Aorta (tissue), 5 donors: ENCODE measurements around the gene NKPD1. TPM values are rescaled to one million over a fixed set of nuclear protein-coding genes. Genes with fewer than 3 reads are reported as not detected.

ENCODE experiments used
- ATAC-seq: fragments of 200-7000 bp; cut with Tn5 transposase; one replicate; pipeline ENCODE4 v1.9.1; 2022; ENCODE audit warnings: moderate library complexity; ENCODE audit not compliant: low FRiP score
- DNase-seq, 2 donors: peaks; one replicate each; pipeline ENCODE4 v3.0.0-alpha.2; 2020
- H3K27ac ChIP-seq, 2 donors: one replicate each; pipeline ENCODE4 v1.5.1; 2013; ENCODE audit warnings: low read length in 2 of 2, mild to moderate bottlenecking in 2 of 2, moderate library complexity in 2 of 2, control low read depth in 1 of 2, inconsistent platforms in 1 of 2, low read depth in 1 of 2
- H3K27me3 ChIP-seq, 2 donors: one replicate each; pipeline ENCODE4 v1.6.1; 2013; ENCODE audit warnings: control low read depth in 1 of 2, low read length in 1 of 2, mild to moderate bottlenecking in 1 of 2, moderate library complexity in 1 of 2; ENCODE audit not compliant: insufficient read depth in 2 of 2, control insufficient read depth in 1 of 2
- H3K36me3 ChIP-seq, 2 donors: one replicate each; pipeline ENCODE4 v1.6.1; 2013; ENCODE audit warnings: control low read depth in 1 of 2, low read length in 1 of 2, mild to moderate bottlenecking in 1 of 2; ENCODE audit not compliant: insufficient read depth in 2 of 2, control insufficient read depth in 1 of 2
- H3K4me1 ChIP-seq, 2 donors: one replicate each; pipeline ENCODE4 v1.6.1; 2013; ENCODE audit warnings: low read length in 2 of 2, control low read depth in 1 of 2, mild to moderate bottlenecking in 1 of 2, moderate library complexity in 1 of 2; ENCODE audit not compliant: insufficient read depth in 2 of 2, control insufficient read depth in 1 of 2
- H3K4me3 ChIP-seq, 2 donors: one replicate each; pipeline ENCODE4 v1.5.1; 2013; ENCODE audit warnings: low read length in 2 of 2, control low read depth in 1 of 2, mild to moderate bottlenecking in 1 of 2
- H3K9me3 ChIP-seq: one replicate; pipeline ENCODE4 v1.6.1; 2013; ENCODE audit warnings: mild to moderate bottlenecking, low read length; ENCODE audit not compliant: control insufficient read depth
- WGBS, 2 donors: extraction: QIAGEN DNeasy Blood & Tissue Kit; methylation state at CpG; one replicate each; pipeline ENCODE4 v1.1.7; 2013; 5-methylcytosine and 5-hydroxymethylcytosine counted together
- intact Hi-C, 2 donors: fragments of 100-400 bp; cut with DNase I; formaldehyde crosslinking; loops; one replicate each; pipeline versions ENCODE4 v1.14.2 to v1.15.0; 2022
- polyA plus RNA-seq, 2 donors: library from polyadenylated mRNA; stranded (reverse); fragments of 200-250 nt; gene quantifications; one replicate each; pipeline ENCODE4 v1.2.3, GENCODE V29; 2013
- total RNA-seq, 2 donors: library from RNA; stranded (reverse); fragmentation: NEBNext Ultra II Directional; extraction: Animal tissue kit (Norgen Biotek cat#: 25700); gene quantifications; one replicate each; pipeline ENCODE4 v1.2.1, GENCODE V29; 2021
- donor health status: healthy with polysubstance abuse.
- donor health status: Bipolar disorder and iron deficiency.
- donor health status: DM: no; HTN: no; CAD: no.
- donor health status: DM: no; HTN: no; CAD: no.
- donor health status: DM: yes; HTN: yes; CAD: no.

Gene NKPD1
- total and polyA plus RNA-seq, 4 donors: 0.05 TPM; not detected in 3

- Histone ChIP-seq H3K27me3 (no peaks in the 10 kb centered on the region), H3K36me3 (no peaks in the 10 kb centered on the region), H3K4me3 (no peak overlapping the region), H3K9me3 (no peaks in the 10 kb centered on the region), H3K4me1 (no peaks in the 10 kb centered on the region), H3K27ac (no peak overlapping the region)
- no peak for ATAC-seq
- intact Hi-C loops: no loop called here
- 81 to 84% methylated on average over 9 of the region's 9 CpGs for WGBS, 2 donors
- DNase-seq: no peak
Observed at GRCh38 chr19:45113628-45114027, 47.2 kb downstream of the NKPD1 start.

- no peak for ATAC-seq
- no peak overlapping the region for H3K27ac ChIP-seq
- H3K36me3 ChIP-seq: no peaks in the 10 kb centered on the region
- no peaks in the 10 kb centered on the region for H3K9me3 ChIP-seq
- no peaks in the 10 kb centered on the region for H3K27me3 ChIP-seq
- intact Hi-C loops: no loop called here
- H3K4me3 ChIP-seq: no peak overlapping the region
- H3K4me1 ChIP-seq: no peaks in the 10 kb centered on the region
- no peak for DNase-seq
- 92 to 94% methylated on average over 11 of the region's 11 CpGs for WGBS, 2 donors
Observed at GRCh38 chr19:45112111-45112827, 48.5 kb downstream of the NKPD1 start.

Other genes with a start within 250 kb of the NKPD1 start
- gene APOC1, start 246.4 kb downstream of the NKPD1 start, total RNA-seq: 10 to 100 TPM; 14.8 to 22.2 TPM
- 100 to 1,000 TPM in 1 of 2 donors, 1 to 10 TPM in 1; 7.4 to 127 TPM for gene APOC1, start 246.4 kb downstream of the NKPD1 start, polyA plus RNA-seq
- gene APOC4, start 218.7 kb downstream of the NKPD1 start, total RNA-seq: not detected
- not detected for gene APOC4, start 218.7 kb downstream of the NKPD1 start, polyA plus RNA-seq
- gene APOC2, start 214.9 kb downstream of the NKPD1 start, total RNA-seq: 1 to 10 TPM; 1.2 to 1.5 TPM
- gene APOC2, start 214.9 kb downstream of the NKPD1 start, polyA plus RNA-seq: 10 to 100 TPM in 1 of 2 donors, not detected in 1; 18.8 TPM
- 10 to 100 TPM; 70.6 to 72.5 TPM for gene CLPTM1, start 205.6 kb downstream of the NKPD1 start, total RNA-seq
- gene CLPTM1, start 205.6 kb downstream of the NKPD1 start, polyA plus RNA-seq: 10 to 100 TPM; 25.7 to 81.4 TPM
- 10 to 100 TPM; 20.2 to 30.0 TPM for gene RELB, start 159.5 kb downstream of the NKPD1 start, total RNA-seq
- gene RELB, start 159.5 kb downstream of the NKPD1 start, polyA plus RNA-seq: 10 to 100 TPM in 1 of 2 donors, 1 to 10 TPM in 1; 7.0 to 10.6 TPM
- gene CLASRP, start 121.9 kb downstream of the NKPD1 start, total RNA-seq: 100 to 1,000 TPM in 1 of 2 donors, 10 to 100 TPM in 1; 79.9 to 105 TPM
- 100 to 1,000 TPM in 1 of 2 donors, 10 to 100 TPM in 1; 18.2 to 209 TPM for gene CLASRP, start 121.9 kb downstream of the NKPD1 start, polyA plus RNA-seq
- under 1 TPM; 0.19 to 0.45 TPM for gene ZNF296, start 84.5 kb downstream of the NKPD1 start, total RNA-seq
- gene ZNF296, start 84.5 kb downstream of the NKPD1 start, polyA plus RNA-seq: 1 to 10 TPM in 1 of 2 donors, under 1 TPM in 1; 0.38 to 1.1 TPM
- 10 to 100 TPM in 1 of 2 donors, 1 to 10 TPM in 1; 8.0 to 12.3 TPM for gene GEMIN7, start 81.7 kb downstream of the NKPD1 start, total RNA-seq
- 10 to 100 TPM in 1 of 2 donors, 1 to 10 TPM in 1; 6.4 to 13.5 TPM for gene GEMIN7, start 81.7 kb downstream of the NKPD1 start, polyA plus RNA-seq
- 10 to 100 TPM; 12.1 to 22.7 TPM for gene PPP1R37, start 67.8 kb downstream of the NKPD1 start, total RNA-seq
- 10 to 100 TPM in 1 of 2 donors, 1 to 10 TPM in 1; 7.1 to 16.8 TPM for gene PPP1R37, start 67.8 kb downstream of the NKPD1 start, polyA plus RNA-seq
- gene TRAPPC6A, start 17.3 kb upstream of the NKPD1 start, total RNA-seq: 10 to 100 TPM in 1 of 2 donors, 1 to 10 TPM in 1; 9.5 to 13.6 TPM
- 10 to 100 TPM; 16.5 to 17.0 TPM for gene TRAPPC6A, start 17.3 kb upstream of the NKPD1 start, polyA plus RNA-seq
- 10 to 100 TPM in 1 of 2 donors, 1 to 10 TPM in 1; 7.5 to 12.2 TPM for gene BLOC1S3, start 17.8 kb upstream of the NKPD1 start, total RNA-seq
- 1 to 10 TPM; 2.9 to 5.3 TPM for gene BLOC1S3, start 17.8 kb upstream of the NKPD1 start, polyA plus RNA-seq
- gene EXOC3L2, start 84.4 kb upstream of the NKPD1 start, total RNA-seq: 10 to 100 TPM; 10.8 to 13.9 TPM
- gene EXOC3L2, start 84.4 kb upstream of the NKPD1 start, polyA plus RNA-seq: under 1 TPM; 0.50 to 0.67 TPM
- gene MARK4, start 90.3 kb upstream of the NKPD1 start, total RNA-seq: 10 to 100 TPM; 40.3 to 40.4 TPM
- gene MARK4, start 90.3 kb upstream of the NKPD1 start, polyA plus RNA-seq: 10 to 100 TPM in 1 of 2 donors, 1 to 10 TPM in 1; 6.0 to 15.7 TPM
- not detected for gene CKM, start 161.9 kb upstream of the NKPD1 start, total RNA-seq
- gene CKM, start 161.9 kb upstream of the NKPD1 start, polyA plus RNA-seq: 1 to 10 TPM; 1.2 to 6.4 TPM
- not detected for gene KLC3, start 179.8 kb upstream of the NKPD1 start, total RNA-seq
- not detected for gene KLC3, start 179.8 kb upstream of the NKPD1 start, polyA plus RNA-seq
- 10 to 100 TPM; 10.4 to 14.9 TPM for gene ERCC2, start 209.6 kb upstream of the NKPD1 start, total RNA-seq
- 10 to 100 TPM in 1 of 2 donors, 1 to 10 TPM in 1; 5.1 to 27.2 TPM for gene ERCC2, start 209.6 kb upstream of the NKPD1 start, polyA plus RNA-seq
- 10 to 100 TPM; 64.2 to 76.5 TPM for gene PPP1R13L, start 244.1 kb upstream of the NKPD1 start, total RNA-seq
- 100 to 1,000 TPM in 1 of 2 donors, 10 to 100 TPM in 1; 11.1 to 153 TPM for gene PPP1R13L, start 244.1 kb upstream of the NKPD1 start, polyA plus RNA-seq
- gene POLR1G, start 245.7 kb upstream of the NKPD1 start, total RNA-seq: 1 to 10 TPM; 3.5 to 3.9 TPM
- 1 to 10 TPM; 1.9 to 3.6 TPM for gene POLR1G, start 245.7 kb upstream of the NKPD1 start, polyA plus RNA-seq